Thoracic aorta (tissue), 2 donors: Measurements from ENCODE around the gene PCDHGA6. TPM values are rescaled to one million over a fixed set of nuclear protein-coding genes. Genes with fewer than 3 reads are reported as not detected.

Experiments
- total RNA-seq, 2 donors: library from RNA; depleted of rRNA; stranded (reverse); fragments of >200 nt; gene quantifications; one replicate each; pipeline versions ENCODE4 v1.1.0 to v1.2.3, GENCODE V29; 2016

PCDHGA6 gene
- total RNA-seq, 2 donors from 2014 or later, result 12.0 to 13.1 TPM

Other genes starting within 250 kb of the PCDHGA6 start
- 10 to 100 TPM in 1 of 2 donors, 1 to 10 TPM in 1; 4.8 to 11.0 TPM for gene PCDHB5, start 238.7 kb upstream of the PCDHGA6 start, total RNA-seq
- 1 to 10 TPM; 3.2 to 3.8 TPM for gene PCDHB6, start 223.8 kb upstream of the PCDHGA6 start, total RNA-seq
- 1 to 10 TPM; 4.2 to 7.1 TPM for gene PCDHB7, start 201.2 kb upstream of the PCDHGA6 start, total RNA-seq
- 1 to 10 TPM in 1 of 2 donors, under 1 TPM in 1; 0.95 to 1.7 TPM for gene PCDHB8, start 196.1 kb upstream of the PCDHGA6 start, total RNA-seq
- 10 to 100 TPM in 1 of 2 donors, 1 to 10 TPM in 1; 9.1 to 11.6 TPM for gene PCDHB16, start 191.5 kb upstream of the PCDHGA6 start, total RNA-seq
- 1 to 10 TPM; 4.2 to 9.6 TPM for gene PCDHB9, start 186.7 kb upstream of the PCDHGA6 start, total RNA-seq
- gene PCDHB10, start 181.5 kb upstream of the PCDHGA6 start, total RNA-seq, result 1 to 10 TPM; 6.1 to 9.1 TPM
- 10 to 100 TPM in 1 of 2 donors, 1 to 10 TPM in 1; 6.0 to 10.6 TPM for gene PCDHB11, start 174.3 kb upstream of the PCDHGA6 start, total RNA-seq
- 1 to 10 TPM; 7.3 to 7.4 TPM for gene PCDHB12, start 165.2 kb upstream of the PCDHGA6 start, total RNA-seq
- gene PCDHB13, start 160.0 kb upstream of the PCDHGA6 start, total RNA-seq, result 10 to 100 TPM in 1 of 2 donors, 1 to 10 TPM in 1; 8.0 to 16.1 TPM
- gene PCDHB14, start 150.5 kb upstream of the PCDHGA6 start, total RNA-seq, result 10 to 100 TPM; 10.2 to 14.6 TPM
- gene PCDHB15, start 128.5 kb upstream of the PCDHGA6 start, total RNA-seq, result 10 to 100 TPM in 1 of 2 donors, 1 to 10 TPM in 1; 6.1 to 10.7 TPM
- gene SLC25A2, start 69.8 kb upstream of the PCDHGA6 start, total RNA-seq, result 1 to 10 TPM; 2.0 to 3.5 TPM
- gene TAF7, start 53.1 kb upstream of the PCDHGA6 start, total RNA-seq, result 10 to 100 TPM; 35.9 to 56.1 TPM
- 1 to 10 TPM in 1 of 2 donors, under 1 TPM in 1; 0.41 to 2.8 TPM for gene PCDHGA1, start 43.4 kb upstream of the PCDHGA6 start, total RNA-seq
- gene PCDHGA2, start 35.1 kb upstream of the PCDHGA6 start, total RNA-seq, result 10 to 100 TPM in 1 of 2 donors, 1 to 10 TPM in 1; 8.5 to 13.8 TPM
- gene PCDHGA3, start 30.1 kb upstream of the PCDHGA6 start, total RNA-seq, result 1 to 10 TPM; 5.3 to 9.1 TPM
- 10 to 100 TPM in 1 of 2 donors, 1 to 10 TPM in 1; 6.8 to 11.4 TPM for gene PCDHGB1, start 23.8 kb upstream of the PCDHGA6 start, total RNA-seq
- gene PCDHGA4, start 18.9 kb upstream of the PCDHGA6 start, total RNA-seq, result 10 to 100 TPM; 11.4 TPM
- gene PCDHGB2, start 13.9 kb upstream of the PCDHGA6 start, total RNA-seq, result 10 to 100 TPM in 1 of 2 donors, 1 to 10 TPM in 1; 9.7 to 13.4 TPM
- 10 to 100 TPM in 1 of 2 donors, 1 to 10 TPM in 1; 9.5 to 12.5 TPM for gene PCDHGA5, start 9.7 kb upstream of the PCDHGA6 start, total RNA-seq
- 10 to 100 TPM; 11.2 to 15.4 TPM for gene PCDHGB3, start 3.6 kb upstream of the PCDHGA6 start, total RNA-seq
- gene PCDHGA7, start 8.9 kb downstream of the PCDHGA6 start, total RNA-seq, result 10 to 100 TPM; 11.9 to 12.2 TPM
- 10 to 100 TPM; 11.6 to 18.1 TPM for gene PCDHGB4, start 13.8 kb downstream of the PCDHGA6 start, total RNA-seq
- gene PCDHGA8, start 18.7 kb downstream of the PCDHGA6 start, total RNA-seq, result 10 to 100 TPM in 1 of 2 donors, 1 to 10 TPM in 1; 7.5 to 13.9 TPM
- gene PCDHGB5, start 24.1 kb downstream of the PCDHGA6 start, total RNA-seq, result 10 to 100 TPM; 20.8 to 26.3 TPM
- 10 to 100 TPM; 12.0 to 18.6 TPM for gene PCDHGA9, start 28.9 kb downstream of the PCDHGA6 start, total RNA-seq
- 10 to 100 TPM in 1 of 2 donors, 1 to 10 TPM in 1; 9.5 to 17.2 TPM for gene PCDHGB6, start 34.1 kb downstream of the PCDHGA6 start, total RNA-seq
- 10 to 100 TPM; 11.1 to 14.4 TPM for gene PCDHGA10, start 39.1 kb downstream of the PCDHGA6 start, total RNA-seq
- gene PCDHGB7, start 43.8 kb downstream of the PCDHGA6 start, total RNA-seq, result 10 to 100 TPM; 18.0 to 28.1 TPM
- 10 to 100 TPM; 10.4 to 11.6 TPM for gene PCDHGA11, start 47.2 kb downstream of the PCDHGA6 start, total RNA-seq
- 10 to 100 TPM; 16.2 to 26.0 TPM for gene PCDHGA12, start 56.6 kb downstream of the PCDHGA6 start, total RNA-seq
- gene PCDHGC3, start 102.1 kb downstream of the PCDHGA6 start, total RNA-seq, result 10 to 100 TPM; 61.3 to 99.9 TPM
- gene PCDHGC4, start 111.1 kb downstream of the PCDHGA6 start, total RNA-seq, result 1 to 10 TPM; 6.4 to 7.9 TPM
- 1 to 10 TPM; 5.7 to 6.9 TPM for gene PCDHGC5, start 115.2 kb downstream of the PCDHGA6 start, total RNA-seq
- 10 to 100 TPM; 91.0 to 93.1 TPM for gene DIAPH1, start 245.1 kb downstream of the PCDHGA6 start, total RNA-seq